ENCODE data around the gene ZCCHC24.
A peak's percentile ranks its signal among the peaks of the same experiment; 100 is the strongest.

Gene ZCCHC24

DNA sequence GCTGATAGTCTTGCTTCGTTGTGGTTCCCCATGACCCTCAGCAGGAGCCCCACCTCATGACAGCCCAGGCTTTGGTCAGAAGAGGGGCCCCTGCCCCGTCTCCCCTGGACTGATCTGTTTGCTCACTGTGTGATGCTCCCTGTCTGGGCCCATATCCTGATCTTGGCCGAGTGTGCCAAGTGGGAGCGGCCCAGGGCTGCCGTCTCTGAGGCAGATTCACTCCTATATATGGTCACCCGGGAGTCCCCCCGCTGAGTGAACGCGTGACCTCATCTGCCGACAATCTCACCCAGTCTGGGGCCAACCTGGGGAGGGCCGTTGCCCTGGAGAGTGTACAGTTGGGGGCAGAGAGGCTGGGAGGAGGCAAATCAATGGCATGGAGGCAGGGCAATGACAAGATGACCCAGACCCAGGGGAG, 63.6 kb downstream of the ZCCHC24 start:
- TF ChIP-seq, protein P1, sequence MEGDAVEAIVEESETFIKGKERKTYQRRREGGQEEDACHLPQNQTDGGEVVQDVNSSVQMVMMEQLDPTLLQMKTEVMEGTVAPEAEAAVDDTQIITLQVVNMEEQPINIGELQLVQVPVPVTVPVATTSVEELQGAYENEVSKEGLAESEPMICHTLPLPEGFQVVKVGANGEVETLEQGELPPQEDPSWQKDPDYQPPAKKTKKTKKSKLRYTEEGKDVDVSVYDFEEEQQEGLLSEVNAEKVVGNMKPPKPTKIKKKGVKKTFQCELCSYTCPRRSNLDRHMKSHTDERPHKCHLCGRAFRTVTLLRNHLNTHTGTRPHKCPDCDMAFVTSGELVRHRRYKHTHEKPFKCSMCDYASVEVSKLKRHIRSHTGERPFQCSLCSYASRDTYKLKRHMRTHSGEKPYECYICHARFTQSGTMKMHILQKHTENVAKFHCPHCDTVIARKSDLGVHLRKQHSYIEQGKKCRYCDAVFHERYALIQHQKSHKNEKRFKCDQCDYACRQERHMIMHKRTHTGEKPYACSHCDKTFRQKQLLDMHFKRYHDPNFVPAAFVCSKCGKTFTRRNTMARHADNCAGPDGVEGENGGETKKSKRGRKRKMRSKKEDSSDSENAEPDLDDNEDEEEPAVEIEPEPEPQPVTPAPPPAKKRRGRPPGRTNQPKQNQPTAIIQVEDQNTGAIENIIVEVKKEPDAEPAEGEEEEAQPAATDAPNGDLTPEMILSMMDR (conservative IDR thresholded peaks at IDR 0.05; ENCODE audit: control insufficient read depth, insufficient read depth, low read depth, low read length): no peak
- peak; percentile 82 for DNase-seq (ENCODE audit: low read depth)
- H3K4me3 ChIP-seq (ENCODE audit: control insufficient read depth, low read depth, low read length): no peak overlapping the region

DNA sequence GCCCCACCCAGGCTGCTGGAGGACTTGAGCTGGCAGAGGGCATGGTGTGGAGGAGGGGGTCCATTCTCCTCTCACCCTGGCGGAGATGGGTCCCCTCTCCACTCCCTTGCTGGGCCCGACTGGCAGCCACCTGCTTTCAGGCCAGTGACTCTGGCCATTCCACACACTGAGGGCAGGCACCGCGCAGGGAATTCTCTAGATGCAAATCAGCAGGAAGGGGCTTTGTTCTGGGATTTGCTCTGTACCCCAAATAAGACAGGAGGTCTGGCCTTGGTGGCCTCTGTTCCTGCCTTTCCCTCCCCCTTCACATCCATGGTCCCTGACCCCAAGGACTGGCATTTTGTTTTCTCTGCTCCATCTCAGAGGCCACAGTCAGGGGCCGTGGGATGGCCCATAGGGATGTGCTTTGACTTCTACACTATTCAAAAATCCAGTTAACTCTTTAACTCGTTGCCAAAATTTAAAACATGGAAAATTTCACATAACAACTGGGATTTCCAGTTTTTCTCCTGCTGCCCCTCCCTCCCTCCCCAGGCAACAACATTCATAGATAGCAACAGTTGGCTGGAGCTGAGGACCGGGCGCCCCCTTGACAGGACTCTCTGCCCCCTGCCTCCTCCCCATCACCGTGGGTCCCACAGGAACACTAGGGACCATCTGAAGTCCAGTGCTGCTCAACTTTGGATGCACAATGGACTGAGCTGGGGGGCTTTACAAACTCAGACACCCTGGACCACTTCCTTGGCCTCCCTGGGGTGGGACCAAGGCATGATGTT, 64.3 kb downstream of the ZCCHC24 start:
- no peak for DNase-seq (ENCODE audit: low read depth)
- TF ChIP-seq, protein P1 (conservative IDR thresholded peaks at IDR 0.05; ENCODE audit: control insufficient read depth, insufficient read depth, low read depth, low read length): no peak
- no peak overlapping the region for H3K4me3 ChIP-seq (ENCODE audit: control insufficient read depth, low read depth, low read length)

DNA sequence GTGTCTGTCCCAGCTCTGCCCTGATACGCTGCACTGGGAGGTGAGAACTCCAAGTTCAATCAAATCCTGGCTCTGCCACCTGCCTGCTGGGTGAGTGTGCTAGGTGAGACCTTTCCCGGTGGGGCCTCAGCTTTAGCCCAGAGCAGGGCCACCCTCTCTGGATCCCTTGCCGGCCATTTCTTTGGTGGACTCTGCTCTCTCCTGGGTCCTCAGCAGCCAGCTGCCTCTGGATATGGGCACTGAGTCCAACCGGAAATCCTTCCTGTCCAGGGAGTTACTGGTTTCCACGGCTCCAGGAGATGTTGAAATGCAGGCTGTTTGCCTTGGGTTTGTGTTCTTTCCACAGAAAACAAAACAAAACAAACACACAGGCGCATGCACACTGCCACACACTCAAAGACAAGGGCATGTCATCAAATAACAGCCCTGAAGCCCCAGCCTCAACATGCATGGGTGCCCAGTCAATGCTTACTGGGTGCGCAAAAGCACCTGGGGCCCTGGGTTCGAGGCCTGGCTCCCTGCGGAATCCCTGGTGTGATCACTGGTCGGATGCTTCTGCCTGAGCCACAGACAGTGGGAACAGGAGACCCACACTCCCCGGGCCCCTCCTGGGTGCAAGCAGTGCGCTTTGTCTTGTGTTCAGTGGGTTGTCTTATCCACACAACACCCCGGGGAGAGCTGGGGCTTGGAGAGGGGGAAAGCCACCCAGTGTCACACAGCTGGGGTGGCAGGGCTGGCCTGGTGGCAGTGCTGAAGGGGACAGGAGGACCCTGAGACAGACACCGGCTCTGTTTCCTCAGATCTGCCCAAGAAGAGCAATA, 65.1 kb downstream of the ZCCHC24 start:
- DNase-seq (ENCODE audit: low read depth): peak; percentile 73
- no peak overlapping the region for H3K4me3 ChIP-seq (ENCODE audit: control insufficient read depth, low read depth, low read length)
- TF ChIP-seq, protein P1 (conservative IDR thresholded peaks at IDR 0.05; ENCODE audit: control insufficient read depth, insufficient read depth, low read depth, low read length): no peak

DNA sequence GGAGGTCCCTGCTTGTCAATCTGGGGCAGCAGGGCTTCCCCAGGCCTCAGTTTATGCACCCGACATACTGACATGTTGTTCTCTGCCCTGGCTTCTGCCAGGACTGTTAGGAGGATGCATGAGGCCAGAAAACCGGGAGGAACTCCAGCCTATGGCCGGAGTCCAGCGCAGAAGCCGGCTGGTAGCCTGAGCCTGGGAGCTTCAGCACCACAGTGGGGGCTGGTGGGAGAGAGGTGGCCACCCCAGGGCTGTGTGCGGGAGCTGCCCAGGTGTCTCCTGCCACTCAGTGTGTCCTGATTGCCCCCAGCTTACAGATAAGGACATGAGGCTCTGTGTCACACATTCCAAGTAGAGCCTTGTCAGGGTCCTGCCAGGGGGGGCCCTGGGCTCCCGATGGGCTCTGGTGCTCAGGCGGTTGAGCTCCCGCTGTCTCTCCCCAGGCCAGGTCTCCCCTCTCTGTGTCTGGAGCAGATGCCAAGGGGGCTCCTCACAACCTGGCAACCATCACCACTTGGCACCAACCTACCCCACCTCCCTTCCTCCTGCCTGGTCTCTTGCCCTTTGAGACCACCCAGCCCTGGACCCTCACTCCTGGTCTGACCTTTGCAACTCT, 65.8 kb downstream of the ZCCHC24 start:
- DNase-seq (ENCODE audit: low read depth): peak; percentile 28
- TF ChIP-seq, protein P1 (conservative IDR thresholded peaks at IDR 0.05; ENCODE audit: control insufficient read depth, insufficient read depth, low read depth, low read length): no peak
- no peak overlapping the region for H3K4me3 ChIP-seq (ENCODE audit: control insufficient read depth, low read depth, low read length)

DNA sequence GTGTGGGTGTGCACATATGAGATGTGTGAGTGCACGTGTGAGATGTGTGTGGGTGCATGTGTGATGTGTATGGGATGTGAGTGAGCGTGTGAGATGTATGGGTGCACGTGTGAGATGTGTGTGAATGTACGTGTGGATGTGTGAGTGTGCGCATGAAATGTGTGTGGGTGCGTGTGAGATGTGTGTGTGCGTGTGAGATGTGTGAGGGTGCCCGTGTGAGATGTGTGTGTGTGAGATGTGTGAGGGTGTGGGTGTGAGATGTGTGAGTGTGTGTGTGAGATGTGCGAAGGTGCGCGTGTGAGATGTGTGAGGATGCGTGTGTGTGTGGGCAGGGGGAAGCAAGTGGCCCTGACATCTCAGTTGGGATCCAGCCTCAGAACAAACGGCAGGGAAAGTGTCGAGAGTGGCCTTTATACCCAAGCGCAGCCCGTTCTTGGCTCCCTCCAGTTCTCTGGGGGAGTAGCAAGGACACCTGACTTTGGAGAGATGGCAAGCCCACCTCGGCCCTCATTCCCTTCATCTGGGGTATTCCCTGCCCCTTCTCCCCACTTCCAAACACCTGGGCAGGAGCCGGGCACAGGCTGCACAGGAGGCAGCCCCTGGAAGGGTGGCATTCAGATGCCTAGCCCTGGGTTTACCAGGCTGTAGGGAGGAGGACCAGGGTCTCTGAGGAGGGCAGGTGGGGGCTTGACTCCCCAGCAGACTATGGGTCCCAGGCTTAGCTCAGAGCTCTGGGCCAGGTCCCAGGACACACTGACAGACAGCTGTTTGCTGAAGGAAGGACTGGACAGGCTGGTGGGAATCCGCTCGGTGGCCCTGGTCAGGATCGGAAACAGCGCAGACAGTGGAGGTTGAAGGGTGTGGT, 66.5 kb downstream of the ZCCHC24 start:
- DNase-seq (ENCODE audit: low read depth): no peak
- TF ChIP-seq, protein P1 (conservative IDR thresholded peaks at IDR 0.05; ENCODE audit: control insufficient read depth, insufficient read depth, low read depth, low read length): no peak
- H3K4me3 ChIP-seq (ENCODE audit: control insufficient read depth, low read depth, low read length): no peak overlapping the region

DNA sequence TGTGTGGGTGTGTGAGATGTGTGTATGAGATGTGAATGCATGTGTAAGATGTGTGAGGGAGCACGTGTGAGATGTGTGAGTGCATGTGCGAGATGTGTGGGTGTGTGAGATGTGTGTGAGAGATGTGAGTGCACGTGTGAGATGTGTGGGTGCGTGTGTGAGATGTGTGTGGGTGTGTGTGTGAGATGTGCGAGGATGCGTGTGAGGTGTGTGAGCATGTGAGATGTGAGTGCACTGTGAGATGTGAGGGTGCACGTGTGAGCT, 67.1 kb downstream of the ZCCHC24 start:
- no peak for DNase-seq (ENCODE audit: low read depth)
- H3K4me3 ChIP-seq (ENCODE audit: control insufficient read depth, low read depth, low read length): no peak overlapping the region
- TF ChIP-seq, protein P1 (conservative IDR thresholded peaks at IDR 0.05; ENCODE audit: control insufficient read depth, insufficient read depth, low read depth, low read length): no peak
